Stimulated activated CD8-positive, alpha-beta memory T cell treated with anti-CD3 and anti-CD28 coated beads, Interleukin-7, amount 100 ng/mL, for 24 hours (primary cell): Measurements from ENCODE around the gene FOXJ1.

ENCODE experiments used
- DNase-seq: peaks from one replicate; pipeline ENCODE4 v3.0.0-alpha.2; 2020; ENCODE audit warnings: low read depth

Gene FOXJ1

DNA sequence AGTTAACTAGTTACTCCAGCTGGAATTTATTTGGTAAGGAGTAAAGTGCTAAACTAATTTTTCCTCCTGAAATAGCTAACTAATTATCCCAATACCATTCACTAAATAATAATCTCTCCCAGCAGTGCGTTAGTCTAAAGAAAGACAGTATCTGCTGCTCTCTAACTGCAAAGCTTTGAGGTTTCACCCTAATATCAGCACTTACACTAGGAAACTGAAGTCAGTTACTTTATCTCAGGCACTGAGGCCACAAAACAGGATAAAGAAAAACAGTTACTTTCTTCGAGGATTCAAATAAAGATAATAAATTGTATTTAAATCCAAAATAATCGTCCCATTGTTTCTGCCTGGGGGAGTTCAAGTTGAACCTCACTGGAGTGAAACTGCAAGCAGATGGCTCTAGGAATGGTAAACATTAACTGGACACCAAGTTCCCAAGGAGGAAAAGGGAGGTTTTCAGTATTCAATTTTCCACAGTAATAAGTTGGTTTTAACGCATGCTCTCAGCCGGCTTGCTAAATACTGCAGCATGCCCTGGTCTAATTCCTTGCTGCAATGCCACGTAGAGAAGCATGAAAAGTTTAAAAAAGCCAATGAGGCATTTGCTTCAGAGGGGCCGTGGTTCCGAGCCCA, 20.0 kb upstream of the FOXJ1 start:
- DNase-seq = no peak

DNA sequence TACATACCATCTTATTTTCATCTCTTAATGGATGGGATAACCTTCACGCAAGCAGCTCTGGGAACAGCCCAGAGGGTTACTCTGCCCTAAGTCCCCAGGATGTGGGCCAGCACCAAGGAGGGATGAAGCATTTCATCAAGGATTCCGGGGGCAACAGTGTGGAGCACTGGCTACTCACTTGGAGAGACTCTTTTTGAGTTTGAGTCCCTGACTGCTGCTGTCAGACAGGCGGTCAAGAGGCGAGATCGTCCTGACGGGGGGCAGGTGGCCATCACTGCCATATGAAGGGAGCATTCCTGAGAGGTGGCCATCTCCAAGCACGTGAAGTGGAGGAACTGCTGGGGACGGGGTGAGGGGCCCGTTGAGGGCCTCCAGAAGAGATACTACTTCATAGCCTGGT, 18.1 kb upstream of the FOXJ1 start:
- no peak for DNase-seq

DNA sequence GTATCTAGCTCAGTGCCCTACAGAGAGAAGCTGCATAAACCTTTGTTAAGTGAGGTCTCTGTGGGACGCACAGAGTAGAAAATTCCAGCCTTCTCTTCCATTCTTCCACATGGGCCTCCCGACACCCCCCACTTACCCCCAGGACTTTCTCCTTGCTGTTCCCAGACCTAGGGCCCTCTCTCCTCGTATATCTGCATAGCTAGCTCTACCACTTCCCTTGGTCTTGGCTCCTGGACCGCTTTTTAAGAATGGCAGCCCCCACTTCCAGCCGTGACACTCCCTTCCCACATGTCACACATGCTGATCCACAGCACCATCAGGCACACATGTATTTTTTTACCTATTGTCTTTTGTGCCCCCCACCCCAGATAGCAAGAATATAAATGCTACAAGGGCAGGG, 16.7 kb upstream of the FOXJ1 start:
- no peak for DNase-seq

DNA sequence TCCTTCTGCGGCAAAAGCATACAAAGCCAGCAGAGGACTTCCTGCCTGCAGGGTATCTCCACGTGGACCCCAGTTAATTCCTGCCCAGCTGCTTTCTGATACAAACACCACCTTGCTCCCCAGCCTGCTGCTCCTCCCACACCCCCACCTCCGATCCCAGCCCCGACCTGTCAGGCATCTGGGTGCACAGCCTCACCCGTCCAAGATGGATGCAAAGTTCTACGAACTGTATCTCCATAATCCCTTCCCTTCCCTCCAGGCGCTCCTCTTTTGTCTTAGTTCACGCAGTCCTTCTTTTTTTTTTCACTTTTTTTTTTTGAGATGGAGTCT, 15.6 kb upstream of the FOXJ1 start:
- DNase-seq = no peak

DNA sequence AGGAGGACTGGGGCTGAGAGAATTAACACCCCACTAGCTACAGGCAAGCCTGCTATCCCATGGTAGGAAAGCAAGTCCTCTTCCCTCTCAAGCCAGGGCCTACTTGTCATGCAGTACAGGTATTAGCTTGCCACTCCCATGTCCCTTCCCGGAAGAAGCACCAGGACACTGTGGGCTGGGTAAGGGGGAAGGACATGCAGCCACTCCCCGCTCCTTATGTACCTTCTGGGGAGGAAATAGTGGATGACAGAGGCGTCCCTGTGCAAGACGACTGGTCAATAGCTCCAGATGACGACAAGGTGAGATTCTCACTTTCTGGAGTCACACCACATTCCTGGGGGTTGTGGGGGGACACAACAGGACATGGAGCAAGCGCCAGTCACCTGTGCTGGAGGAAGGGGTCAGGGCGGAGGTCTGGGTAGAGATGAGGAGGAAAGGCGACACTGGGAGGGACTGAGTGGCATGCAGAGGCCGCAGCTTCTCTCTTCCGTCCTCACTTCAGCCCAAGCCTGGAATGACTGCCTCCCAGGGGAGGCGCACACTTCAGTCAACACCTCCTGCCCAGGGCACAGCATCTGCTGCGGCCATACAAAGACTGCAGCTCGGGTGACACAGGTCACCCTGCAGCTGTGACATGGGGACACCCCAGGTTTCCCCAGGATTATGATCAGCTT, 15.1 kb upstream of the FOXJ1 start:
- no peak for DNase-seq

DNA sequence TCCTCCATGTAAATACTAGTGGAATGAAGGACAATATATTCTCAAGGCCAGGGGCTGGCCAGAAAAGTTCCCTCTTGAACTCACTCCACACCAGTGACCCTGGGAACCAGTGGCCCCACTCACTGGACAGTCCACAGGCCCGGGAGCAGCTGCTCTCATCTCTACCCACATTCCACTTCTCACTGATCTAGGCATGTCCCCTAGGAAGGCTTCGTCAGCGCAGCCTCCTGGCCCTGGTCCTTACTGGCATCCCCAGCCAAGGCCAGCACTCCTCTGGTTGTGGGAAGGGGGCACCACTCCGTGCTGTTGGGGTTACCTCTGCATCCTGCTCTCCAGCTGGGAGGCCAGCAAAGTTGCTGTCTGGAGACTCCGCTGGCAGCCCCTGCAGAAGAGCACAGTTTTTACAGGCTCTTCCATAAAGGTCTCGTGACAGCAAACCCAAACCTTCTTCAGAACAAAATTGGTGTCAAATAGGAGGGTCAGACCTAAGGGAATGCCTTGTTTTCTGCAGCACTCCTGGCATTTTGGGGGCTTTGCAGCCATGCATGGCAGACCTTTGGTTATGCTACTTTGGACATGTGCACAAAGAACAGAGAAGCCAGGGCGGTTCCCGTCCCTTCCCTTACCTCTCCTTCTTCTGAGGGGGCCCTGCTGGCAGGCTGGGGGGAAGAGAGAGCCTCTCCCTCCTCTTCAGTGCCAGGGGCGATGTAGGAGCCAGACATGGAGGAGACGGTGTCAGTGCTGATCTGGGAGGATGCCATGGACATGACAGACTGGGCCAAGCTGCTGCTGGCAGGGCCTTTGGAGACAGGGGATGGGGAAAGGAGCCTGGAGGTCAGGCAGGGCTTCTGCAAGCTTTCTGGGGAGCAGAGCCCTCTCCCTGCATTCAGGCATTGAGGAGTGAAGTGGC, 14.1 kb upstream of the FOXJ1 start:
- no peak for DNase-seq

DNA sequence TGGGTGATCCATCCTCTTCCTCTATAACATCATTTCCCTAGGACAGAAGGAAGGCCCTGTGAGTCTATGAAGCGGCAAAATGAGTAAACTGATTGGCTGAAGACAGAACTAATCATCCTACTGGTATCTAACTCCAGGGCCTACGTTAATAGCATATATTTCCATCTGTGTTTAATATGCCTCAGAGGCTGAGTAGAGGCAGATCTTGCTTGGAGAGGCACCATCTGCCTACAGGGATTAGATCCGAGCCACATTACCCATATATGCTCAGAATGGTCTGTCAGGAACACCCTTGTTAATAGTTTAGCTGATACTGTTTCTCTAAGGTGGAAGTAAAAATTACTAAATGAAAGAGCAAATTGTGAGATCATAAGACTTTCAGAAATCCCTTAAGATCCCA, 13.2 kb upstream of the FOXJ1 start:
- no peak for DNase-seq

DNA sequence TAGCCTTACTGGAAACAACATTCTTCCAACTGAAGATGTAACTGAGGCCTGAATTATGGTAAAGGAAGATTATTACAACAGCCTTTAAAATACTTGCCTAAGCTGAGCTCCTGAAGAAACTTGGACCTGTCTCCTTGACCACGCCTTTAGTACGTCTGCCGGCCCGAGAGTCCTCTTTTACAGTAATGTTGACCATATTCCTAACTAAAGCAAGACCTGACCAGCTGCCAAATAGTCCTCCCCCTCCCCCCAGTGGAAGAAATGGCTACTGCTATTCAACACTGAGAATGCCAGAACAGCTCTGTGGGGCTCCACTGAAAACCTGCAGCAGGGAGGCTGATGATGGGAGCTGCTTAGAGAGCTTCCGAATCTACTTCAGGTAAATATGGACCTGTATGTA, 12.6 kb upstream of the FOXJ1 start:
- no peak for DNase-seq

DNA sequence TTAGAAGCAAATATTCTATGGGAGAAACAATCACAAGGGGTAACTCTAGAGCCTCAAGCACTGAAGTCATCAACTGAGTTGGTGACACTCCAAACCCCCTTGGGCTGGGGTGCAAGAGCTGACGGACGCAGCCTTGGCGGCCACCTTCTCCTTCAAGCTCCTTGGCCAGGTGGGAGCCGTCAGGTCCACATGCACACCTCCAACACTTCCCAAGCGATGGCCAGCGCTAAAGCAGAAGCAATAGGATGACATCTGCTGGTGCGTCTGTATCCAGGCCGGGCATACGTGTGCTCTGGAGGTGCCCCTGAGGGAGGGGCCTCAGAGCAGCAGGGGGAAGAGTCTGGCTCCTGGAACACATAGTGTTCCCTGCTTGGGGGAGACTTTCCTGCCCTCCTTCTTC, 12.2 kb upstream of the FOXJ1 start:
- DNase-seq = no peak

DNA sequence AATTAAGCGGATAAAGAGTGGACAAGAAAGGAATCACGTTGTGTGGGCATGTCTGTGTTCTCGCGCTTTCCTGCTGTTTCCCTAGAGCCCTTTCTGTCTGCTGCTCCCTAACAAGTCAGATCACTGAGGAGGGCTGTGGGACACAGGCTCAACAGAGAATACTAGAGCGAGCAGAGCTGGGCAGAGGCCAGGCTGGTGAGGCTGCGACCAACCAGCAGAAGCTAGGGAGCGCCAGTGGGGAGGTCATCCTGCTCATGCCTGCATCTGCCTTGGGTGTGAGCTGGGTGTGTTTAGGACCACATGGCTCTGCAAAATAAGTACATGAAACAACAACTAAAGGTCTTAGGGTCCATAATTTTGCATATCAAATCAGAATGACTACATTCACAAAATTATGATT, 11.5 kb upstream of the FOXJ1 start:
- DNase-seq = no peak

DNA sequence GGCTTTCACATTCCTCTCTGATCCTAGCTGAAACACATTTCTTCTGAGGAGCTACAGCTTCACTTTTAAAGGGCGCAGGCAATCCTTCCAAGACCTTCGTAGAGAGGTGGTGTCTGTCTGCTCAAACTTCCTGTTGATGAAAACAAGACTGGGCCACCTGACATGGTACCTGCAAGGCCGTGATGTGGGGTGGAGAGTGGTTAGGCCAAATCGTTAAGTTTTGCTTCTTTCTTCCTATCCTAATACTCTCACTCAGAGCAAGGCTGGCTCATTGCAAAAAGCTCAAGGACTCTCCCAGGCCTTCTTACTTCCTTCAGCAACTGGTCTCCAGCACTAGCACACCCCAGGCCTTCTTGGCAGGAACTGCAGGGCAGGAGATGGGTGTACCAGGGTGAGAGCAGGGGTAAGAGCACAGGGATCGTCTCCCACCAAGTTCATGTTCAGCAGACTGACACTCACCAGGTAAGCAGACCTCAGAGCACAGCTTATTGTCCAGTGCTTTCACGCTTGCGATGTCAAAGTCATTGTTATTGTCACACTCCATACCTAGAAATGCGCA, 10.9 kb upstream of the FOXJ1 start:
- DNase-seq = no peak

DNA sequence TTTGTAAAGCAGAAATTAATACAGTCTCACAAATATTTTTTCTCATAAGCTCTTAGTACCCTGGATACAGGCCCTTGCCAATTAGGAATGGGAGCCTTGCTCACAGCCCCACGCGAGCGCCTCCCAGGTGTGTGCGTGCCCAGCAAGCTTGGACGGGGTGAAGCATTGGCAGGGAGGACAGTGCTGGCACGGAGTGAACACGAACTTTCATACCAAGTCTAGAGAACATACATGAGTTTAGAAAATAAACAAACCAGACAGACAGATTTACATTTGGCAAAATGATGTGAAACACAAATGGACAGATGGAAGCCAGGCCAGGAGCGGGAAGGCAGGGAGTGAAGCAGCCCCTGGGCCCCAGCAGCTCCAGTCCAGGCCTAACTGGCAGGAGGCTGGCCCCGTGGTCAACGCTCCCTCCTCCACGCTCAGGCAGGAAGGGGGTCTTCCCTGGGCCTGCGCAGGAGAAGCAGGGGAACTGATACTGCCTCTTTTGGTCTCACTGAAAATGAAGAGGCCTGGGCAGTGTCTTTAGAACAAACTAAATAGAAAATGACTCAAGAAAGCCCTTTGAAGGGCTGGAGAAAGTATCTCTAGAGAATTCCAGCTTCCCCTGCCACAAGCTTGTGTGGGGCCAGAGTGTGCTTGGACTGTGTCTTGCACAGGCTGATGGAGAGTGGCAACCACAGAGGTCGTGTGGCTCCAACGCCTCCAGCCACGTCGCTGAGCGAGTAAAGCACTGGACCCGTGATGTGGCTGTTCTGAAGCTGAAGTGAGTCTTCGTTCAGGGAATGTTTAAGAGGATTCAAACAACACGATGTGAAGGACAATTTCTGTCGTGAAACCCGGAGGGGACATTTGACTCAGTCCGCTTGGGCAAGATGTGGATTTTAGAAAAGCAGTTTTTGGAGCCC, 9.9 kb upstream of the FOXJ1 start:
- DNase-seq = no peak

DNA sequence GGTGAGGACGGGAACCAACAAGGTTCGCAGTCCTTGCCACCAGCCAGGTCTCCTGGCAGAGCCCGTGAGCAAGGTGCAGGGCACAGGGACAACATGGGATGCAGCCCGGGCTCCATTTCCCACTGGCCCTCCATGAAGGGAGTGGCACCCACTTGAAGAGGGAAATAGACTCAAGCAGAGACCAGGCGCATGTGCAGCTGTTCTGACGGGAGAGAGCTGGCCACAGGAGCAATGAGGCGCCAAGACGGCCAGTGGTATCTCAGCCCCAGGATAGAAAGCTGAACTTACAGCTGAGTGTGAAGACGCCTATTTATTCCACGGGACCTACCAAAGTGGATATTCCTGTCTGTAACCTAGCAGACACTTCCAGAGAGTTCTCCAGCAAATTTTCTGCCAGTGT, 8.2 kb upstream of the FOXJ1 start:
- no peak for DNase-seq

DNA sequence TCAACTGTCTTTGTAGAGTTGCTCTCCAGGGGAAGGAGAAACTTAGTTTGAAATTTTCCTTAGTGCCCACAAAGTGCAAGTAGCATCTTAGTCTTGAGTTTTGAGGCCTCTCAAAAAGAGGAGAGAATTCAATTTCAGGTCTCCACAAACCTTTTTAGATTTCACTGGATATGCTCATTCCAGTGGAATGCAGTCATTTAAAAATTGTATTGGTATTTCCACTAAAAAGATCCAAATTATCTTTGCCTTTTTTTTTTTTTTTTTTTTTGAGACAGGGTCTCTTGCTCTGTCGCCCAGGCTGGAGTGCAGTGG, 6.9 kb upstream of the FOXJ1 start:
- no peak for DNase-seq

DNA sequence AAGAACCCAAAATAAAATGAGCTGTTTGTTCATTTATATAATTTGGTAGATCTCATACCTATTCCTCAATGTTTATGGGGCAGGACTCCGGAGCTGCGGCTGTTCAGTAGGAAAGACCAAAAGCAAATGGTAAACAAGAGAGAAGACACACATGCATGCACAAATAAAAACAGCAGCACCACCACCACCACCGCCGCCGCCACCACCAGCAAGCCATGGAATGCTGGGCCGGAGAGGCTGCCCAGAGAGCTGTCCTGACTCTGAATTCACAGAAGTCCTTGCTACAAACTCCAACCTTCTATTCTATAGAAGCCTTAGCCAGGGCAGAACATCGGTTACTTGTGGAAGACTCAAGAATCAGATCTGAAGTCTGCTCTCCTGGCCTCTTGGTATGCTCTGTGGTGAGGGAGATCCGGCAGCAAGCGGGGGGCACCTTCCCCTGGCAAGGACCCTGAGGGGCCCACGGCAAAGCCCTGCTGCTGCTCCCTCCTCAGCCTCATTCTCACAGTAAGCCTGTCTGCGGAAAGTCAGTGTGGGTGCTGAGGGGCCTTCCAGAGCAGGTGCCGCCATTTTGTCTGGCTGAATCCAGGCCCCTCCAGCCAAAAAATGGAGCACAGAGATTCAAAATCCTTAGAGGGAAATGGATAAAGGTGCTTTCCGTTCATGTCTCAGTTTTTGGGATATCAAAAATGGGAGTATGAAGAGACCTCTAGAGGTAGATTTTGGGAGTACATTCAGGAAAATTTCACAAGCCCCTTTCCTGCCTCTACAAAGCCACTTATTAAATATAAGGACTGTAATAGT, 6.4 kb upstream of the FOXJ1 start:
- DNase-seq = no peak

DNA sequence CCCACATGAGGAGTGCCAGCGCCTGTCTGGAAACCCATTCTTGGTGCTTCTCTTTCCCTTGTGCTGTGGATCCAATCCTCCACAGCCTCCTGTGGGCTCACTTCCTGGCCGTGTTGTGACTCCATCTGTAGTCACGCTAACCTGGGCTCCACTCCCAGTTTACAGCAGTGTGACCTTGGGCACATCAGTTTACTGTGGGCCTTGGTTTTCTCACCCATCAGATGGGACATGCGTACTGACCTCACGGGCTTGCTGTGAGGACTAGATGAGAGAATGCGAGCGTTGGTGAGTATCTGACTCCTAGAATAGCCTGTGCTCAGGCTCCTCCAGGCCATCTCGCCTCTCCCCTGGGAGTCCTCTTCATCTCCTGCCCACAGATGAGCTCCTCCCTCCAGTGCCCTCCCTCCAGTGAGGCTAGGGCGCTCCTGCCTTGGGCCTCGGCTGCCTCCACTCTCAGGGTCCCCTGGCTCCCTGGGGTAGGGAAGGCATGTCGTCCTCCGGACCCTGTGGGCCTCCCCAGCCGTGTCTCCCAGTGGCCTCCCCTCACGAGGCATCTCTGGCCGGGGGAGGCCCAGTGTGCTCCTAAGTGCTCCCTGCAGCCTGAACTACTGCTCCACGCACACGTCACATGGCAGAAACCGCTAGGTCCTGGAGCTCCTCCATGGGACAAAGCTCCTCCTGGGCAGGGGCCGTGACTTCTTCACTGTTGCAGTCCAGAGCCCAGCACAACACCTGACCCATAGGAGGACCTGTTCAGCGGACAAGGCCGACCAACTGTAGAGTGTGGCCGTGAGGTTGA, 5.2 kb upstream of the FOXJ1 start:
- DNase-seq = no peak

DNA sequence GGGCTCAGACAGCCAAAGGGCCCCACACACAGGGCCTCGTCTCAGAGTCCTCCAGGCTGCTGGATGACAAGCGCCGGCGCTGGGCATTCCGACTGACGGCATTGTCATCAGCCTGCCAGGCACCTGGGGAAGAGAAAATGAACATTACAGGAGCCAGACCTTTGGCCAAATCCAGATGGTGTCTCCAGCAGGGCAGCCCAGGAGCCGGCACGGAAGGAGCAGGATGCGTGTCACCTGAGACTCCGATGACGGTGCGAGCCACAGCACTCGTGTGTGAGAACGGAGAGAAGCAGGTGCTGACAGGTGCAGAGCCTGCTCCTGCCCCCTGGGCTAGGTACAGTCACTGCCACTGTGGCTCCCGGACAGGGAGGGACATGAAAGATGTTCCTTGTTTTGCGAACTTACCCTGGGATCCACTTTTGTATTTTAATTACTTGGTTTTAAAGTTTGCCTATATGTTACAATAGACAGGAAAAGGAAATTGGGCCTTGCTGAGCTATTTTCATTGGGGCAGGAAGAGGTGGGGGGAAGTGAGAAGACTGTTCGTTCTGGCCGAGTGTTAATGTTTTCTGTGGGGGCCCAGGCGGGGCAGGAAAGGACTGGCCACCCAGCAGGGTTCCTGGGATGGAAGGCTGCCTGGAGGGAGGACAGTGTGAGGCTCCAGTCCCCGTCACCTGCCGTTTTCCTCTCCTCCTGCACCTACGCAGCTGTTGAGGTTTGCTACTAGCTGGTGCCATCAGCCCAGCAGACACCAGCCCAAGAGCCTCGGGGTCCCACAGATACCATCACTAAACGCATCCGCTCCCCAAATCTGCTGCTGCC, 4.4 kb upstream of the FOXJ1 start:
- no peak for DNase-seq

DNA sequence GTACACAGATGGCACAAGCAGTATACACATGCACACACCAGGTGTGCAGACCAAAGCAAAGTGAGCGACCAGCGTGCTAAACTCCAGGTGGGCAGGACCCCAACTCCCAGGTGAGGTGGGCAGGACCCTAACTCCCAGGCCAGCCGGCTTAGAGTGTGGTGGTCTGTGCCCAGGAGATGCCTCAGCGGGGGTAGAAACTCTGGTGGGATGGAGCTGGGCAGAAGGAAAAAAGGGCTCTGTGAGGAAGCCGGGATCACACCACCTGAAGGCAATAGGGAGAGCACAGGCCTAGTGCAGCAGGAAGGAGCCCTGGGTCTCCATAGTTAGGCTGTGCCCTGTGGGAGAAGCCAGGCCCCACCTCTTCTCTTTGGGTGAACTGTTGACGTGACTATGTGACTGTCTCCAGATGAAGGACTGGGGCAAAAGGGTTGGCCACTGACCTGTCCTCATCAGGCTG, 1.6 kb upstream of the FOXJ1 start:
- DNase-seq = no peak

DNA sequence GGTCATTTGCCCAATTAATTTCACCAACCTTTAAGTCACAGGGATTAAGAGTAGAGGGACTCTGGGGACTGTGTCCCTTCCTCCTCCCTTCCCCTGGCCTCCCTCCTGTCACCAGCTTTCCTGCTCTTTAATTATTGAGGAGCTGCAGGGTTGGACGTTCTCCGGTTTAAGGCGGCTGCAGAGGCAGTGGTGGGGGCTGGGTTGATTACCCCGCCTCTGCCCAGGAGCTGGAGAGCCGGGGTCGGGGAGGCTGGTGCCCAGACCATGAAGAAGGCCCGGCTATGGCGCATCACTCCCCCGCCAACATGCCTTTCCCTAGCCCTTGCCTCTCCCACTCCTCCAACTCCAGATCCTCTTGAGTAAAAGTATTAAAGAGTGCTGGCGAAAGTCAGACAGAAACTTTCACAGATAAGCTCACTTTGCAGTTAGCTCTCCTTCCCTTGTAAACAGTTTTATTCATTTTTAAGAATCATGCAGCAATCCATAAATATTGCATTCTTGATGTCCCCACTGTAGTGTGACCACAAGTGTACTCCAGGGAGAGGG, 1.1 kb upstream of the FOXJ1 start:
- no peak for DNase-seq
